Measurements from ENCODE around the gene CHRD. TPM values are rescaled to one million over a fixed set of nuclear protein-coding genes. Genes with fewer than 3 reads are reported as not detected.
"Not testable (repeated sequence)": the region's sequence is repeated elsewhere in the genome, so short reads cannot be mapped to it uniquely, and the experiment has no call there.

CHRD gene
- total RNA-seq, 1 experiment from 2014 or later: 2.7 TPM

- H3K36me3 Mint-ChIP-seq: no peaks in the 10 kb centered on the region
- H3K4me1 Mint-ChIP-seq: no peaks in the 10 kb centered on the region
- no peak overlapping the region for H3K4me3 Mint-ChIP-seq
- ChIA-PET CTCF (interaction anchor here (0.7 to 2.3 kb wide), 4 partner anchors 12 to 111 kb away, joined by 3 to 7 read pairs (median 4); no protein-coding TSS in a partner anchor), POLR2A (no interaction called here)
- DNase-seq (ENCODE audit: low spot score) (no peak), ATAC-seq (no peak)
- no peak for TF ChIP-seq JAZF1 (CRISPR knock-in tag; IDR thresholded peaks at IDR 0.05)
- no peak for TF ChIP-seq JUN (CRISPR knock-in tag; IDR thresholded peaks at IDR 0.05)
- no peak for TF ChIP-seq CREB1 (CRISPR knock-in tag; IDR thresholded peaks at IDR 0.05)
- TF ChIP-seq NR2C2 (CRISPR knock-in tag; IDR thresholded peaks at IDR 0.05): no peak
- TF ChIP-seq, protein P1, sequence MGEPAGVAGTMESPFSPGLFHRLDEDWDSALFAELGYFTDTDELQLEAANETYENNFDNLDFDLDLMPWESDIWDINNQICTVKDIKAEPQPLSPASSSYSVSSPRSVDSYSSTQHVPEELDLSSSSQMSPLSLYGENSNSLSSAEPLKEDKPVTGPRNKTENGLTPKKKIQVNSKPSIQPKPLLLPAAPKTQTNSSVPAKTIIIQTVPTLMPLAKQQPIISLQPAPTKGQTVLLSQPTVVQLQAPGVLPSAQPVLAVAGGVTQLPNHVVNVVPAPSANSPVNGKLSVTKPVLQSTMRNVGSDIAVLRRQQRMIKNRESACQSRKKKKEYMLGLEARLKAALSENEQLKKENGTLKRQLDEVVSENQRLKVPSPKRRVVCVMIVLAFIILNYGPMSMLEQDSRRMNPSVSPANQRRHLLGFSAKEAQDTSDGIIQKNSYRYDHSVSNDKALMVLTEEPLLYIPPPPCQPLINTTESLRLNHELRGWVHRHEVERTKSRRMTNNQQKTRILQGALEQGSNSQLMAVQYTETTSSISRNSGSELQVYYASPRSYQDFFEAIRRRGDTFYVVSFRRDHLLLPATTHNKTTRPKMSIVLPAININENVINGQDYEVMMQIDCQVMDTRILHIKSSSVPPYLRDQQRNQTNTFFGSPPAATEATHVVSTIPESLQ (CRISPR knock-in tag; IDR thresholded peaks at IDR 0.05): no peak
- no peak for TF ChIP-seq RORB (CRISPR knock-in tag; IDR thresholded peaks at IDR 0.05)
- TF ChIP-seq, protein P2, sequence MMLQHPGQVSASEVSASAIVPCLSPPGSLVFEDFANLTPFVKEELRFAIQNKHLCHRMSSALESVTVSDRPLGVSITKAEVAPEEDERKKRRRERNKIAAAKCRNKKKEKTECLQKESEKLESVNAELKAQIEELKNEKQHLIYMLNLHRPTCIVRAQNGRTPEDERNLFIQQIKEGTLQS (CRISPR knock-in tag; conservative IDR thresholded peaks at IDR 0.05): no peak
- TF ChIP-seq E2F5 (CRISPR knock-in tag; IDR thresholded peaks at IDR 0.05): no peak
- no peak for TF ChIP-seq NR1H2 (CRISPR knock-in tag; IDR thresholded peaks at IDR 0.05)
- TF ChIP-seq ZNF121 (CRISPR knock-in tag; IDR thresholded peaks at IDR 0.05): no peak
- TF ChIP-seq MXD4 (CRISPR knock-in tag; IDR thresholded peaks at IDR 0.05; ENCODE audit: borderline replicate concordance): no peak
- TF ChIP-seq, protein P3, sequence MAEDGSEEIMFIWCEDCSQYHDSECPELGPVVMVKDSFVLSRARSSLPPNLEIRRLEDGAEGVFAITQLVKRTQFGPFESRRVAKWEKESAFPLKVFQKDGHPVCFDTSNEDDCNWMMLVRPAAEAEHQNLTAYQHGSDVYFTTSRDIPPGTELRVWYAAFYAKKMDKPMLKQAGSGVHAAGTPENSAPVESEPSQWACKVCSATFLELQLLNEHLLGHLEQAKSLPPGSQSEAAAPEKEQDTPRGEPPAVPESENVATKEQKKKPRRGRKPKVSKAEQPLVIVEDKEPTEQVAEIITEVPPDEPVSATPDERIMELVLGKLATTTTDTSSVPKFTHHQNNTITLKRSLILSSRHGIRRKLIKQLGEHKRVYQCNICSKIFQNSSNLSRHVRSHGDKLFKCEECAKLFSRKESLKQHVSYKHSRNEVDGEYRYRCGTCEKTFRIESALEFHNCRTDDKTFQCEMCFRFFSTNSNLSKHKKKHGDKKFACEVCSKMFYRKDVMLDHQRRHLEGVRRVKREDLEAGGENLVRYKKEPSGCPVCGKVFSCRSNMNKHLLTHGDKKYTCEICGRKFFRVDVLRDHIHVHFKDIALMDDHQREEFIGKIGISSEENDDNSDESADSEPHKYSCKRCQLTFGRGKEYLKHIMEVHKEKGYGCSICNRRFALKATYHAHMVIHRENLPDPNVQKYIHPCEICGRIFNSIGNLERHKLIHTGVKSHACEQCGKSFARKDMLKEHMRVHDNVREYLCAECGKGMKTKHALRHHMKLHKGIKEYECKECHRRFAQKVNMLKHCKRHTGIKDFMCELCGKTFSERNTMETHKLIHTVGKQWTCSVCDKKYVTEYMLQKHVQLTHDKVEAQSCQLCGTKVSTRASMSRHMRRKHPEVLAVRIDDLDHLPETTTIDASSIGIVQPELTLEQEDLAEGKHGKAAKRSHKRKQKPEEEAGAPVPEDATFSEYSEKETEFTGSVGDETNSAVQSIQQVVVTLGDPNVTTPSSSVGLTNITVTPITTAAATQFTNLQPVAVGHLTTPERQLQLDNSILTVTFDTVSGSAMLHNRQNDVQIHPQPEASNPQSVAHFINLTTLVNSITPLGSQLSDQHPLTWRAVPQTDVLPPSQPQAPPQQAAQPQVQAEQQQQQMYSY (CRISPR knock-in tag; IDR thresholded peaks at IDR 0.05): no peak
- no peak for TF ChIP-seq ZBTB21 (CRISPR knock-in tag; IDR thresholded peaks at IDR 0.05; ENCODE audit: borderline replicate concordance)
- no peak for TF ChIP-seq ZNF416 (CRISPR knock-in tag; IDR thresholded peaks at IDR 0.05)
- TF ChIP-seq FOXJ3 (CRISPR knock-in tag; IDR thresholded peaks at IDR 0.05; ENCODE audit: borderline replicate concordance): no peak
- no peak for TF ChIP-seq NFE2L1 (CRISPR knock-in tag; IDR thresholded peaks at IDR 0.05)
- TF ChIP-seq EMX1 (CRISPR knock-in tag; IDR thresholded peaks at IDR 0.05): no peak
- no peak for TF ChIP-seq ESRRA (CRISPR knock-in tag; IDR thresholded peaks at IDR 0.05; ENCODE audit: borderline replicate concordance)
- no peak for TF ChIP-seq ZNF219 (CRISPR knock-in tag; IDR thresholded peaks at IDR 0.05; ENCODE audit: borderline replicate concordance)
- TF ChIP-seq, protein P4, sequence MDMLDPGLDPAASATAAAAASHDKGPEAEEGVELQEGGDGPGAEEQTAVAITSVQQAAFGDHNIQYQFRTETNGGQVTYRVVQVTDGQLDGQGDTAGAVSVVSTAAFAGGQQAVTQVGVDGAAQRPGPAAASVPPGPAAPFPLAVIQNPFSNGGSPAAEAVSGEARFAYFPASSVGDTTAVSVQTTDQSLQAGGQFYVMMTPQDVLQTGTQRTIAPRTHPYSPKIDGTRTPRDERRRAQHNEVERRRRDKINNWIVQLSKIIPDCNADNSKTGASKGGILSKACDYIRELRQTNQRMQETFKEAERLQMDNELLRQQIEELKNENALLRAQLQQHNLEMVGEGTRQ (CRISPR knock-in tag; IDR thresholded peaks at IDR 0.05): no peak
- H3K27ac Mint-ChIP-seq: no peak overlapping the region
- H3K27me3 Mint-ChIP-seq (ENCODE audit: low read depth): peaks cover 2% of the 10 kb centered on the region; the same call in 1 of the 2 replicates
- 0 out of 2 replicates have a peak, but pooled peaks cover 2% of the 10 kb centered on the region for H3K9me3 Mint-ChIP-seq
These were observed 49.9 kb downstream of the CHRD start for GRCh38 chr3:184429786-184430185.

DNA sequence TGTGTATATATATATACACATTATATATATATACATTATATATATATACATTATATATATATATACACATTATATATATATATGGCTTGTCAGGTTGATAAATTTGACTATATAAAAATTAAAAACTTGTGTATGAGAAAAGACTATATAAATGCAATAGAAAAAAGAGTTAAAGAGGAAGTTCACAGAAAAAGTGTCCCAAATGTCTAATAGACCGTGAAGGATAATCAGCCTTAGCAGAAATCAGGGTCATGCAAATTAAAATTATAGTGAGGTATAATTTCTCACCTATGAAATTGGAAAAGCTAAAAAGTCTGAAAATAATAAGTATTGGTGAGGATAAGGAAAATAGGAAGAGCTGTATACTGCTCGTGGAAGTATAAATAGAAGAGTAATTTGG, 51.1 kb downstream of the CHRD start:
- no peak for DNase-seq (ENCODE audit: low spot score)
- H3K4me3 Mint-ChIP-seq: no peak overlapping the region
- H3K27me3 Mint-ChIP-seq (ENCODE audit: low read depth): peaks cover 2% of the 10 kb centered on the region; the same call in 1 of the 2 replicates
- H3K4me1 Mint-ChIP-seq: no peaks in the 10 kb centered on the region
- ChIA-PET CTCF (no interaction called here), POLR2A (no interaction called here)
- TF ChIP-seq GABPB1 (CRISPR knock-in tag; IDR thresholded peaks at IDR 0.05) (no peak), ZNF671 (CRISPR knock-in tag; IDR thresholded peaks at IDR 0.05) (no peak), KAT7 (CRISPR knock-in tag; IDR thresholded peaks at IDR 0.05; ENCODE audit: borderline replicate concordance) (no peak), FOXP1 (CRISPR knock-in tag; IDR thresholded peaks at IDR 0.05; ENCODE audit: borderline replicate concordance) (no peak), SMAD3 (CRISPR knock-in tag; IDR thresholded peaks at IDR 0.05; ENCODE audit: borderline replicate concordance) (no peak)
- no peak overlapping the region for H3K27ac Mint-ChIP-seq
- no peak for ATAC-seq
- H3K9me3 Mint-ChIP-seq: 0 out of 2 replicates have a peak, but pooled peaks cover 2% of the 10 kb centered on the region
- no peaks in the 10 kb centered on the region for H3K36me3 Mint-ChIP-seq

- H3K4me1 Mint-ChIP-seq; H3K4me3 Mint-ChIP-seq; DNase-seq (ENCODE audit: low spot score); POLR2A ChIA-PET; H3K27ac Mint-ChIP-seq; ATAC-seq; H3K9me3 Mint-ChIP-seq; H3K36me3 Mint-ChIP-seq; H3K27me3 Mint-ChIP-seq (ENCODE audit: low read depth); CTCF ChIA-PET: not testable (repeated sequence)
These were observed 53.3 kb downstream of the CHRD start for GRCh38 chr3:184433178-184433577.
